Aorta (tissue), 5 donors: ENCODE data around the gene SMIM15. TPM values are rescaled to one million over a fixed set of nuclear protein-coding genes. Genes with fewer than 3 reads are reported as not detected.

Experiments used
- ATAC-seq: fragments of 200-7000 bp; cut with Tn5 transposase; one replicate; pipeline ENCODE4 v1.9.1; 2022; ENCODE audit warnings: moderate library complexity; ENCODE audit not compliant: low FRiP score
- DNase-seq, 2 donors: peaks; one replicate each; pipeline ENCODE4 v3.0.0-alpha.2; 2020
- H3K27ac ChIP-seq, 2 donors: one replicate each; pipeline ENCODE4 v1.5.1; 2013; ENCODE audit warnings: low read length in 2 of 2, mild to moderate bottlenecking in 2 of 2, moderate library complexity in 2 of 2, control low read depth in 1 of 2, inconsistent platforms in 1 of 2, low read depth in 1 of 2
- H3K27me3 ChIP-seq, 2 donors: one replicate each; pipeline ENCODE4 v1.6.1; 2013; ENCODE audit warnings: control low read depth in 1 of 2, low read length in 1 of 2, mild to moderate bottlenecking in 1 of 2, moderate library complexity in 1 of 2; ENCODE audit not compliant: insufficient read depth in 2 of 2, control insufficient read depth in 1 of 2
- H3K36me3 ChIP-seq, 2 donors: one replicate each; pipeline ENCODE4 v1.6.1; 2013; ENCODE audit warnings: control low read depth in 1 of 2, low read length in 1 of 2, mild to moderate bottlenecking in 1 of 2; ENCODE audit not compliant: insufficient read depth in 2 of 2, control insufficient read depth in 1 of 2
- H3K4me1 ChIP-seq, 2 donors: one replicate each; pipeline ENCODE4 v1.6.1; 2013; ENCODE audit warnings: low read length in 2 of 2, control low read depth in 1 of 2, mild to moderate bottlenecking in 1 of 2, moderate library complexity in 1 of 2; ENCODE audit not compliant: insufficient read depth in 2 of 2, control insufficient read depth in 1 of 2
- H3K4me3 ChIP-seq, 2 donors: one replicate each; pipeline ENCODE4 v1.5.1; 2013; ENCODE audit warnings: low read length in 2 of 2, control low read depth in 1 of 2, mild to moderate bottlenecking in 1 of 2
- H3K9me3 ChIP-seq: one replicate; pipeline ENCODE4 v1.6.1; 2013; ENCODE audit warnings: mild to moderate bottlenecking, low read length; ENCODE audit not compliant: control insufficient read depth
- WGBS, 2 donors: extraction: QIAGEN DNeasy Blood & Tissue Kit; methylation state at CpG; one replicate each; pipeline ENCODE4 v1.1.7; 2013; 5-methylcytosine and 5-hydroxymethylcytosine counted together
- intact Hi-C, 2 donors: fragments of 100-400 bp; cut with DNase I; formaldehyde crosslinking; loops; one replicate each; pipeline versions ENCODE4 v1.14.2 to v1.15.0; 2022
- polyA plus RNA-seq, 2 donors: library from polyadenylated mRNA; stranded (reverse); fragments of 200-250 nt; gene quantifications; one replicate each; pipeline ENCODE4 v1.2.3, GENCODE V29; 2013
- total RNA-seq, 2 donors: library from RNA; stranded (reverse); fragmentation: NEBNext Ultra II Directional; extraction: Animal tissue kit (Norgen Biotek cat#: 25700); gene quantifications; one replicate each; pipeline ENCODE4 v1.2.1, GENCODE V29; 2021
- donor health status: healthy with polysubstance abuse.
- donor health status: Bipolar disorder and iron deficiency.
- donor health status: DM: no; HTN: no; CAD: no.
- donor health status: DM: no; HTN: no; CAD: no.
- donor health status: DM: yes; HTN: yes; CAD: no.

SMIM15 gene
- total and polyA plus RNA-seq, 4 donors = 21.8 to 41.1 (median 33.6) TPM

DNA sequence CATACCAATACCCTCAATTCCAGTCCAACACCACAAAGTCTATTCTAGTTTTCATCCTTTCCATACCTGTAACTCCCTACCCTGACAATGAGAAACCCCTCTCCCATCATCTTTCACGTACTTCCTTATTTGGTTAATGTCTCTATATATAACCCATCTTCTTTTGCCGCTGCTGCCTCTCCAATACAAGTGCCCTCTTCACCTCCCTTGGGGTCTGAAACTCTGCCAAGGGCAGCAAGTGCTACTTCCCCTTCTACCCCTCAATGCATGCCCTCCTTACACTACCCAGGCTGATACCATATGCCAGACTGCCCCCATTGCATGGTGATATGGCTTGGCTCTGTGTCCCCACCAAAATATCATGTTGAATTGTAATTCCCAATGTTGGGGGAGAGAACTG is 24.4 kb upstream of the SMIM15 start:
- no peaks in the 10 kb centered on the region for H3K4me1 ChIP-seq
- H3K27me3 ChIP-seq = no peaks in the 10 kb centered on the region
- 71 to 77% methylated on average over 2 of the region's 2 CpGs for WGBS, 2 donors
- H3K9me3 ChIP-seq = no peaks in the 10 kb centered on the region
- no peak overlapping the region for H3K4me3 ChIP-seq
- no peaks in the 10 kb centered on the region for H3K36me3 ChIP-seq
- DNase-seq (no peak), ATAC-seq (no peak)
- intact Hi-C loops = no loop called here
- H3K27ac ChIP-seq = no peak overlapping the region

- no peak for ATAC-seq
- Histone ChIP-seq H3K27ac (no peak overlapping the region), H3K36me3 (no peaks in the 10 kb centered on the region), H3K4me3 (no peak overlapping the region), H3K27me3 (no peaks in the 10 kb centered on the region), H3K4me1 (no peaks in the 10 kb centered on the region), H3K9me3 (no peaks in the 10 kb centered on the region)
- DNase-seq = no peak
- 97% methylated on average over 2 of the region's 2 CpGs for WGBS, 2 donors
- intact Hi-C loops = no loop called here
Observed at GRCh38 chr5:61184708-61185107, 22.4 kb upstream of the SMIM15 start.

GRCh38 chr5:61183538-61183937 is 21.3 kb upstream of the SMIM15 start:
- H3K36me3 ChIP-seq = no peaks in the 10 kb centered on the region
- H3K4me3 ChIP-seq = no peak overlapping the region
- 97 to 99% methylated on average over 1 of the region's 1 CpG for WGBS, 2 donors
- no peaks in the 10 kb centered on the region for H3K9me3 ChIP-seq
- no peaks in the 10 kb centered on the region for H3K4me1 ChIP-seq
- intact Hi-C loops = no loop called here
- no peak overlapping the region for H3K27ac ChIP-seq
- DNase-seq (no peak), ATAC-seq (no peak)
- no peaks in the 10 kb centered on the region for H3K27me3 ChIP-seq

DNA sequence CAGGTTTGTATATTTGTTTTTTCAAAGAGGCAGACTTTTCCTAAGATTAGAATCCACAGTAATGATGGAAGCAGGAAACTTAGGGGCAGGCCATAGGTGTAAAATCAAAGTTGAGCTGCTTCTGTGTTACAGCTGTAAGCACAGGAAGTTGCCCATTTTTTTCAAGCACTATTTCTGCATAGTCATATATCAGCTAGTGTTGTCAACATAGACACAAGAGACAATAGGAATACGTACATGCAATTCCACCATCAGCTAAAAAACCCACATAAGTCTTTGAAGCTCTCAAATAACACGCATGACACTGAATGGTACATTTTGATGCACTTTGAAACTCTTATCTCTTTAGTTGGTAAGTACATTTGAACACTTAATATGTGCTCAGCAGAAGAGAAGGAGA is 20.2 kb upstream of the SMIM15 start:
- no peak overlapping the region for H3K27ac ChIP-seq
- no peak overlapping the region for H3K4me3 ChIP-seq
- H3K4me1 ChIP-seq = no peaks in the 10 kb centered on the region
- ATAC-seq (no peak), DNase-seq (no peak)
- intact Hi-C loops = no loop called here
- no peaks in the 10 kb centered on the region for H3K9me3 ChIP-seq
- 93% methylated on average over 2 of the region's 2 CpGs for whole genome bisulfite sequencing, 2 donors
- H3K27me3 ChIP-seq = no peaks in the 10 kb centered on the region
- no peaks in the 10 kb centered on the region for H3K36me3 ChIP-seq

- Histone ChIP-seq H3K36me3 (no peaks in the 10 kb centered on the region), H3K4me3 (no peak overlapping the region), H3K4me1 (no peaks in the 10 kb centered on the region), H3K27ac (no peak overlapping the region), H3K27me3 (no peaks in the 10 kb centered on the region), H3K9me3 (no peaks in the 10 kb centered on the region)
- intact Hi-C loops = no loop called here
- 64 to 65% methylated on average over 2 of the region's 2 CpGs for WGBS, 2 donors
- ATAC-seq (no peak), DNase-seq (no peak)
Observed at GRCh38 chr5:61180886-61181285, 18.6 kb upstream of the SMIM15 start.

GRCh38 chr5:61178702-61179101 is 16.4 kb upstream of the SMIM15 start:
- ATAC-seq = no peak

GRCh38 chr5:61177716-61178115 is 15.4 kb upstream of the SMIM15 start:
- WGBS, 2 donors = 87 to 89% methylated on average over 7 of the region's 7 CpGs

More at GRCh38 chr5:61178702-61179101, 16.4 kb upstream of the SMIM15 start:
- H3K36me3 ChIP-seq = no peaks in the 10 kb centered on the region
- no peak for DNase-seq
- no peaks in the 10 kb centered on the region for H3K27me3 ChIP-seq
- no peaks in the 10 kb centered on the region for H3K9me3 ChIP-seq
- H3K4me1 ChIP-seq = no peaks in the 10 kb centered on the region
- H3K4me3 ChIP-seq = no peak overlapping the region
- intact Hi-C loops = no loop called here
- H3K27ac ChIP-seq = no peak overlapping the region
- 90 to 92% methylated on average over 4 of the region's 4 CpGs for WGBS, 2 donors

DNA sequence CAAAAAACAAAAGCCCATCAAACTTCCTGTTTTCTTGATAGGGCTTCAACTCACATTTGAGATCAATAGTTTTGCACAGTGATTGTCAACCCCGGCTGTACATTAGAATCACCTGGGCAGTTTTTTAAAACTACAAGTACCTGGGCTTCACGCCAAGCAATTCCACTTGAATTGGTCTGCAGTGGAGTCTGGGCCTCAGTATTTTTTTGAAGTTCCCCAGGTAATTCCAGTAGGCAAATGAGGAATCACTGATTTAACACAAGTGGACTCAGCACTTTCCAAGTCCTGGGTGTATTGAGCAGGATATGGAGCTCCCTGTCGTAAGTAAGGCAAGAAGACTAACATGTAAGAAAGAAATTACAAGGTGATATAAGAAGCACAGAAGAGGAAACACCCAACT is 14.8 kb upstream of the SMIM15 start:
- no peak overlapping the region for H3K27ac ChIP-seq
- H3K4me3 ChIP-seq = no peak overlapping the region
- 97 to 98% methylated on average over 3 of the region's 3 CpGs for WGBS, 2 donors
- no peaks in the 10 kb centered on the region for H3K9me3 ChIP-seq
- intact Hi-C loops = no loop called here
- no peaks in the 10 kb centered on the region for H3K36me3 ChIP-seq
- H3K4me1 ChIP-seq = no peaks in the 10 kb centered on the region
- ATAC-seq (no peak), DNase-seq (no peak)
- H3K27me3 ChIP-seq = no peaks in the 10 kb centered on the region

More at GRCh38 chr5:61177716-61178115, 15.4 kb upstream of the SMIM15 start:
- Histone ChIP-seq H3K27ac (no peak overlapping the region), H3K4me3 (no peak overlapping the region), H3K9me3 (no peaks in the 10 kb centered on the region), H3K36me3 (no peaks in the 10 kb centered on the region), H3K27me3 (no peaks in the 10 kb centered on the region), H3K4me1 (no peaks in the 10 kb centered on the region)
- ATAC-seq = no peak
- intact Hi-C loops = no loop called here
- no peak for DNase-seq

GRCh38 chr5:61176631-61177030 is 14.4 kb upstream of the SMIM15 start:
- H3K27ac ChIP-seq = no peak overlapping the region
- no peak for DNase-seq
- ATAC-seq = no peak
- H3K27me3 ChIP-seq = no peaks in the 10 kb centered on the region
- intact Hi-C loops = no loop called here
- H3K4me1 ChIP-seq = no peaks in the 10 kb centered on the region
- no peaks in the 10 kb centered on the region for H3K36me3 ChIP-seq
- 75 to 77% methylated on average over 3 of the region's 3 CpGs for WGBS, 2 donors
- H3K9me3 ChIP-seq = no peaks in the 10 kb centered on the region
- no peak overlapping the region for H3K4me3 ChIP-seq
